Liver (tissue), 3 donors: ENCODE data around the gene TOMM5.

Source experiments
- CTCF ChIP-seq: fragments of 150-350 bp; IDR thresholded peaks from 2 replicates; pipeline ENCODE4 v1.5.1; 2017; ENCODE audit warnings: improper control_type of control experiment, low read depth, low read length; ENCODE audit not compliant: missing input control
- GABPA ChIP-seq, 2 donors: IDR thresholded peaks in 1 of 2; conservative IDR thresholded peaks in 1 of 2; 2 replicates each; pipeline ENCODE4 v1.6.1; 2016; ENCODE audit warnings: antibody characterized with exemption in 2 of 2, mild to moderate bottlenecking in 1 of 2, moderate library complexity in 1 of 2
- HNF4G ChIP-seq: IDR thresholded peaks from 2 replicates; pipeline ENCODE4 v1.6.1; 2016; ENCODE audit warnings: antibody characterized with exemption
- MAX ChIP-seq: IDR thresholded peaks from 2 replicates; pipeline ENCODE4 v1.6.1; 2016; ENCODE audit warnings: antibody characterized with exemption
- RAD21 ChIP-seq, 2 donors: IDR thresholded peaks; 2 replicates each; pipeline ENCODE4 v1.6.1; 2016; ENCODE audit warnings: antibody characterized with exemption in 2 of 2, mild to moderate bottlenecking in 2 of 2
- REST ChIP-seq: IDR thresholded peaks from 2 replicates; pipeline ENCODE4 v1.6.1; 2016; ENCODE audit warnings: antibody characterized with exemption, mild to moderate bottlenecking
- RXRA ChIP-seq, 2 donors: IDR thresholded peaks; 2 replicates each; pipeline ENCODE4 v1.6.1; 2017 to 2018; ENCODE audit warnings: antibody characterized with exemption in 2 of 2, mild to moderate bottlenecking in 1 of 2
- SP1 ChIP-seq: IDR thresholded peaks from 2 replicates; pipeline ENCODE4 v1.6.1; 2018; ENCODE audit warnings: antibody characterized with exemption, mild to moderate bottlenecking
- TAF1 ChIP-seq: conservative IDR thresholded peaks from 2 replicates; pipeline ENCODE4 v1.6.1; 2016; ENCODE audit warnings: antibody characterized with exemption, mild to moderate bottlenecking
- donor health status: healthy.
- donor health status: healthy.

GRCh38 chr9:37626708-37627292 is 34.4 kb upstream of the TOMM5 start:
- TF ChIP-seq CTCF (no peak), TAF1 (no peak), MAX (no peak), RXRA (IDR thresholded peaks at IDR 0.05) (no peak), GABPA (IDR thresholded peaks at IDR 0.05 in 1 of 2, conservative IDR thresholded peaks at IDR 0.05 in 1 of 2) (no peak), SP1 (no peak), REST (no peak), HNF4G (no peak), RAD21 (IDR thresholded peaks at IDR 0.05) (no peak)
